Adrenal gland (tissue), 12 donors: ENCODE results near the gene SRGAP2C. TPM values are rescaled to one million over a fixed set of nuclear protein-coding genes. Genes with fewer than 3 reads are reported as not detected.
A peak's percentile ranks its signal among the peaks of the same experiment; 100 is the strongest.
"Not testable (repeated sequence)": the region's sequence is repeated elsewhere in the genome, so short reads cannot be mapped to it uniquely, and the experiment has no call there.

Source experiments
- DNase-seq, 7 donors: peaks; one replicate each; pipeline ENCODE4 v3.0.0-alpha.2; 2019 to 2020
- H3K27ac ChIP-seq, 5 donors: fragments of 200-600 bp; sonication (generic) in 4 of 5; 1 replicate in 3 of 5; 2 replicates in 2 of 5; pipeline versions ENCODE4 v1.5.1 to v1.8.0; 2016 to 2020; ENCODE audit warnings: mild to moderate bottlenecking in 1 of 5
- H3K27me3 ChIP-seq: fragments of 200-600 bp; 2 replicates; pipeline ENCODE4 v1.8.0; 2021
- H3K36me3 ChIP-seq, 2 donors: fragments of 200-600 bp; replicated peaks in 1 of 2; 1 replicate in 1 of 2; 2 replicates in 1 of 2; pipeline versions ENCODE4 v1.5.1 to v1.8.0; 2018 to 2022
- H3K4me1 ChIP-seq, 2 donors: fragments of 200-600 bp; replicated peaks in 1 of 2; 1 replicate in 1 of 2; 2 replicates in 1 of 2; pipeline versions ENCODE4 v1.5.1 to v1.8.0; 2018 to 2021
- H3K4me3 ChIP-seq, 4 donors: fragments of 200-600 bp; sonication (generic) in 3 of 4; one replicate each; pipeline ENCODE4 v1.5.1; 2016 to 2018
- H3K9me3 ChIP-seq, 3 donors: fragments of 200-600 bp; sonication (generic) in 1 of 3; replicated peaks in 1 of 3; 1 replicate in 2 of 3; 2 replicates in 1 of 3; pipeline versions ENCODE4 v1.5.1 to v1.8.0; 2016 to 2021
- WGBS, 4 donors: extraction: QIAGEN DNeasy Blood & Tissue Kit in 2 of 4; methylation state at CpG; one replicate each; pipeline versions ENCODE4 v1.1.5 to v1.1.7; 2013 to 2017; 5-methylcytosine and 5-hydroxymethylcytosine counted together
- intact Hi-C, 2 donors: fragments of 100-400 bp; cut with DNase I; formaldehyde crosslinking; loops; one replicate each; pipeline versions ENCODE4 v1.14.1 to v1.15.0; 2022 to 2023
- polyA plus RNA-seq, 3 donors: library from polyadenylated mRNA; stranded (reverse); fragments of 200-250 nt in 2 of 3; fragments of 350-450 nt in 1 of 3; fragmentation: Illumina TruSeq in 1 of 3; extraction: RNeasy Lipid Tissue Mini Kit (QIAGEN cat#74804) in 1 of 3; gene quantifications; one replicate each; pipeline ENCODE4 v1.2.3, GENCODE V29; 2013 to 2014
- total RNA-seq, 9 donors: library from RNA; depleted of rRNA in 4 of 9; stranded (reverse); fragments of >200 nt in 4 of 9; fragments of 120-200 nt in 1 of 9; fragmentation: NEBNext Ultra II Directional in 1 of 9; extraction: Animal tissue kit (Norgen Biotek cat#: 25700) in 1 of 9; gene quantifications; one replicate each; pipeline versions ENCODE4 v1.1.0 to v1.2.4, GENCODE V29; 2013 to 2023
- donor health status: healthy with polysubstance abuse.
- donor health status: Bipolar disorder and iron deficiency.
- donor health status: DM: yes; HTN: yes; CAD: no.
- donor health status: DM: no; HTN: no; CAD: no.
- donor health status: DM: no; HTN: no; CAD: no.
- donor health status: DM: yes; HTN: yes; CAD: no.

SRGAP2C gene
- total and polyA plus RNA-seq, 12 donors, result 4.1 to 66.2 (median 23.6) TPM

DNA sequence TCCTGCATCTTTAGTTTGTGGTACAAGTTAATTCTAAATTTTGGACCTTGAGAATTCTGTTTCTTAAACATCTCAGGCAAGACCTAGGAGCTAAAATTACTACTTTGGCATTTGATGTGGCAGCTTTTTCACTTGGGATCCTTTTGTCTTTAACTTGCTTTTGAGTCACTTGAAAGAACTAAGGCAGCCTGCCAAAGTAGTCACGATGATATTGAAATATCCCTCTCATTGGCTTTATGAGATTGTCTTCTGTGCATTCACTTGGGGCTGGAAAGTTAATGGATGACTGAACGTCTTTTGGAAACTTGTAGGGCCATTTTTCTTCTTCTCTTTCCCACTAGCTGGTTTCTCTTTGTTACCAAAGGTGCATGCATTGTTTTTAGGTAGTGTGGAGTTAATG is 90.7 kb downstream of the SRGAP2C start:
- intact Hi-C loops, H3K27me3 ChIP-seq, H3K36me3 ChIP-seq, H3K27ac ChIP-seq, H3K4me1 ChIP-seq, H3K4me3 ChIP-seq, H3K9me3 ChIP-seq: not testable (repeated sequence)
- DNase-seq, result peak in 2 of 7 donors; percentile 35 to 44
- WGBS, 4 donors, result 44 to 60% (median 46%) methylated on average over 2 of the region's 2 CpGs

DNA sequence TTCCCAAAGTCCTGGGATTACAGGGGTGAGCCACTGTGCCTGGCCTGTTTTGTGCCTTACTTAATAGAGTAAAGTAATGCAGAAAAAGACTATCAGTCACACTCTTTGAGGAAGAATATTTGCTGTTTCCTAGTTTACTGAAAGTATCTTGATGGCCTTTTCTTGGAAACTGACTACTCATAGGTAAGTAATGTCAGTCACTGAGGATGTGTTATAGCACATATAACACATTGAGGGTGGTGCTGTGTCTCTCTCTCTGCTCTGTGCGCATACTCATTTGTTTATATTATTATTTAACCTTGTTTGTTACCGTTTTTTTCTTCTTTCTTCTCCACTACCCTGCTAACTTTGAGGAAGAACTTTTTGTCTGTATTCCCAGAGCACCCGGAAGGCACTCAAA is 93.4 kb downstream of the SRGAP2C start:
- intact Hi-C loops, H3K4me3 ChIP-seq, H3K4me1 ChIP-seq, H3K27me3 ChIP-seq, DNase-seq, H3K27ac ChIP-seq, H3K36me3 ChIP-seq, H3K9me3 ChIP-seq: not testable (repeated sequence)
- 100% methylated on average over 1 of the region's 3 CpGs; no CpG with 5 or more reads in 3 of the 4 donors for WGBS, 4 donors

DNA sequence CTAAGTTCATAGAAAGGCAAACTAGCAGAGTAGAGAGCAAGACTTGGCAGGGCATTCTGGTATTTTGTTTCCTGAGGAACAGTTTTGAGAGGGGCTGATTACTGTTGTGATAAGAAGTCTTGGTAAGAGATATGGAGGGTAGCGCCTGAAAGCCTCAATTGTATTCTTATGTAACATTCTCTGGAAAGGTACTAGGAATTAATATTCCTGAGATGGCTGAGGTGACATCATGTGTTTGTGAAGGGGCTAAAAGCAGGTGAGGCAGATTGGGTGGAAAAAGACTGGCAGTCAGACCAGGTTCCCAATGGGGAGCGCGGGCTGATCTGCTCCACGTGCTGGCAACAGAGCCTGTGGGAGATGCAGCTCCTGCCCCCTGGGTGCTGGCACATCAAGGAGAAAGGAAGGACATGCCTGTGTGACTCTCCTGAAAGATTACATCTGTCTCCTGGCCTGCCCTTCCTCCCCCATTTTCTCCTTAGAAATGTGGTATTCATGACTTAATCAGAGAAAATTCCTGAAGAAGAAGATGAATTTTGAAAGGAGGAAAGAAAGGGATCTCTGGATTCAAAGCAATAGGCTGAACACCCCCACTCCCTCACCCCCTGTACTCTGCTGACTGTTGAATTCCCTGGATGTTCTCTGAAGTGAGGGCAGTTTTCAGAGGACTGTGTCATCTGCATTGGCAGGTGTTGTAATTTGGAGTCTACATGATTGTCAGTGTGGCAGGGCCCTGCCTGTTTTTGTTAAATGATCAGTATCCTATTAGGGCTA is 94.2 kb downstream of the SRGAP2C start:
- intact Hi-C loops, DNase-seq: not testable (repeated sequence)

DNA sequence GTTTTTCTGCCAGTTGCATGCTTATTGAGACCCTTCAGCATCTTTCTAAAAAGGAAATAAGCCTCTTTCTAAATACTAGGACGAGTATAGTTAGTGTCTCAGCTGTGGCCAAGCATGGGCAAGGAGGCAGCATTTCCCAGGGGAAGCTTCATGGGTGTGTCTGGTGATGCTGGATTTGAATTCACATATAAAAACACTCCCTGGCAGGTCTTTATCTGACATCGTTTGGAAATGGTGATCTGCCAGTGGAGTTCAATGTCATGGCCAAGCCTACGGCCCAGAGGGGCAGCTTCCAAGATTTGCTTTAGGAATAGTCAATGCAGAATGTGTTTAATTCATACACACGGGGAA is 94.7 kb downstream of the SRGAP2C start:
- H3K4me3 ChIP-seq, H3K36me3 ChIP-seq, H3K27ac ChIP-seq, intact Hi-C loops, DNase-seq, H3K9me3 ChIP-seq, H3K27me3 ChIP-seq, H3K4me1 ChIP-seq: not testable (repeated sequence)
- WGBS, 4 donors, result 50 to 71% (median 60%) methylated on average over 1 of the region's 4 CpGs

More for the DNA sequence above, 94.2 kb downstream of the SRGAP2C start:
- H3K9me3 ChIP-seq, H3K27me3 ChIP-seq, H3K27ac ChIP-seq, H3K4me1 ChIP-seq, H3K4me3 ChIP-seq, H3K36me3 ChIP-seq: not testable (repeated sequence)
- WGBS, 4 donors, result 67 to 92% (median 82%) methylated on average over 1 to 3 of the region's 4 CpGs; no CpG with 5 or more reads in 1 of the 4 donors

DNA sequence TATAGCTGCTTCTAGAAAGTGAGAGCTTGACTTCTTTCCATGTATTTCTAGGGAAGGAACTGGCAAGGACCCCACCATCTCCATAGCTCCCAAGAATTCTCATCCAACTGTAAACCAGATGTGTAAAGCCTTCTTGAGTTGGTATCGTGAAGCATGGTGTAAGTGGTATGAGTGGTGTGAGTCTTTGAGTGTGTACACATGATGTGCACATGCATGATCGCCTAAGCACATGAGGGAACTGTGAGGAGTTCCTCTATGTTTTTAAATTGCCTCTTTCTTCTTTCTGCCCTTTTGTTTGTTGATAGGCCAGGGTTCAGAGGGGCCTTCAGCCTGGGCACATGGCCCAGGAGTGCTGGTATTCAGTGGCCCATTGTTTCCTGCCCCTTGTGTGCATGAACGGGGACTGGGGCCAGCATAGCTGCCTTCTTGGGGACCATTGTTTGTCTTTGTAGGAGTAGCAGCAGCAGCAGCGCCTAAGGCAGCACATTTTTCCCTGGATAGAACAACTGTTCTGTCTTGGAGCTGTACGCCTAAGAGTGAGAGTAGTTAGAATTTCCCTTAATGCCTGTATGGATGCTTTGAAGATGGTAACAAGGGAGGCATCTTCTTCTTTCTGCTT is 96.0 kb downstream of the SRGAP2C start:
- intact Hi-C loops, H3K9me3 ChIP-seq, H3K36me3 ChIP-seq, H3K27ac ChIP-seq, H3K4me3 ChIP-seq, H3K27me3 ChIP-seq, DNase-seq, H3K4me1 ChIP-seq: not testable (repeated sequence)
- 90 to 100% (median 94%) methylated on average over 1 to 3 of the region's 5 CpGs for WGBS, 4 donors

DNA sequence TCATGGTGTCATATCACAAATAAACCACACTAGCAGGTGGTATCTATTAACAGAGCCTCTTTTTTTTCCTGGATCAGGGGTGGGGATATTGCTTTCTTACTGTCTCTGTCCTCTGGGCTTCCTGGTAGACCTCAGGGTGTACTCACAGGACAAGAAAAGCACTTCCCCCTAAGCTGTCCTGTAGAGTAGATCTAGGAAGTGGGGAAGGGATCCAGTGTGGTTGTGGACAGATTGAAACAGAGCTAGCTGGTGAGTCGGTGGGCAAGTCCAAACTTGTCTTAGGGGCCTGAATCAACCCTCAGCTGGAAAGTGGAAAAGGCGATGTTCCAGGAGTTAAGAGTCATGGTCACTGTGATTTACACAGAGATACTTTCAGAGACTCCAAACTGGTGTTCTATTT is 96.7 kb downstream of the SRGAP2C start:
- H3K27ac ChIP-seq, H3K27me3 ChIP-seq, H3K36me3 ChIP-seq, intact Hi-C loops, H3K9me3 ChIP-seq, DNase-seq, H3K4me1 ChIP-seq, H3K4me3 ChIP-seq: not testable (repeated sequence)
- no CpG with 5 or more reads among the region's 2 CpGs for WGBS, 4 donors

DNA sequence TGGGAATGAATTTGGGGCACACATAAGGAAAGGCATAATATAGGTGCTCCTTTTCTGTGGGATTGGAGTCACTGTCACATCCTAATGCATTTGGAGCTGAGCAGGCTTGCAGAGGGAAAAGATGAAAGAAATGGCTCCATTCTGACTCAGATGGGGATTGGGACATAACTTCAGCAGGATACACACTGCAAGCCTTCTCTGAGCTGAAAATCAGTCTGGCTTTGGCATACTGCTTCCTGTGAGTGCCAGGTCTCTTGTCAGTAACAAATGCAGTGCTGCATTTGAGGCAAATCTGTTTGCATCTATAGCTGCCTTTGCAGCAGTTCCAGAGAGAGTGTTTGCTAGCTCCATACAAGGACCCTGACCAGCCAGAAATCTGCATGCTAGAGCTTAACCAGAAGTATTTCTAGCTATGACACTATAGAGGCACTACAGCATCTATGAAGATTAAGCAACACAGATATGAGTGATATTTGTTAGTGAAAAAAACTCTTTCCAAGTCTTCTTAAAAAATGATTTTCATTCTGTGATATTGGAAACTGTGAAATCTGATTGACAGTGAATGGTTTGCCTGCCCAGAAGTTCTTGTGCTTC is 98.9 kb downstream of the SRGAP2C start:
- DNase-seq, result peak in 5 of 7 donors; percentile 14 to 44 (median 36)
- intact Hi-C loops, H3K9me3 ChIP-seq, H3K27me3 ChIP-seq, H3K27ac ChIP-seq, H3K36me3 ChIP-seq, H3K4me3 ChIP-seq, H3K4me1 ChIP-seq: not testable (repeated sequence)

DNA sequence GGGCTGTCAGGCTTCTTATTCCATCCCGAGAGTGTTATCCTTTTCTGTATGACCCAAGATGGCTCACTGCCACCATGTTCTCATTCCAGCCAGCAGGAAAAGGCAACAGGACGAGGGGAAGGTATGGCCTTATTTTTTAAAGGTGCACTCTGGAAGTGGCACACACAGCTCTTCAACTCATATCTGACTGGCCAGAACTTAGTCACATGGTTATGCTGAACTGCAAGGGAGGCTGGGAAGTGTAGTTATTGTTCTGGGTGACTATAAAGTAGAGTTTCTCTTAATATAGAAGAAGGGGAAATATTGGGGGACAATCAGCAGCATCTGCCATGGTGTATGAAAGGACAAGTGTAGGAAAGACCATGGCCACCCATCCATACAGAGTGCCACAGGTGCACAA is 107.8 kb downstream of the SRGAP2C start:
- DNase-seq, H3K27ac ChIP-seq, H3K4me3 ChIP-seq, intact Hi-C loops, H3K27me3 ChIP-seq, H3K9me3 ChIP-seq, H3K36me3 ChIP-seq, H3K4me1 ChIP-seq: not testable (repeated sequence)
- WGBS, 4 donors, result 89 to 100% (median 90%) methylated on average over 1 to 2 of the region's 2 CpGs; no CpG with 5 or more reads in 1 of the 4 donors

DNA sequence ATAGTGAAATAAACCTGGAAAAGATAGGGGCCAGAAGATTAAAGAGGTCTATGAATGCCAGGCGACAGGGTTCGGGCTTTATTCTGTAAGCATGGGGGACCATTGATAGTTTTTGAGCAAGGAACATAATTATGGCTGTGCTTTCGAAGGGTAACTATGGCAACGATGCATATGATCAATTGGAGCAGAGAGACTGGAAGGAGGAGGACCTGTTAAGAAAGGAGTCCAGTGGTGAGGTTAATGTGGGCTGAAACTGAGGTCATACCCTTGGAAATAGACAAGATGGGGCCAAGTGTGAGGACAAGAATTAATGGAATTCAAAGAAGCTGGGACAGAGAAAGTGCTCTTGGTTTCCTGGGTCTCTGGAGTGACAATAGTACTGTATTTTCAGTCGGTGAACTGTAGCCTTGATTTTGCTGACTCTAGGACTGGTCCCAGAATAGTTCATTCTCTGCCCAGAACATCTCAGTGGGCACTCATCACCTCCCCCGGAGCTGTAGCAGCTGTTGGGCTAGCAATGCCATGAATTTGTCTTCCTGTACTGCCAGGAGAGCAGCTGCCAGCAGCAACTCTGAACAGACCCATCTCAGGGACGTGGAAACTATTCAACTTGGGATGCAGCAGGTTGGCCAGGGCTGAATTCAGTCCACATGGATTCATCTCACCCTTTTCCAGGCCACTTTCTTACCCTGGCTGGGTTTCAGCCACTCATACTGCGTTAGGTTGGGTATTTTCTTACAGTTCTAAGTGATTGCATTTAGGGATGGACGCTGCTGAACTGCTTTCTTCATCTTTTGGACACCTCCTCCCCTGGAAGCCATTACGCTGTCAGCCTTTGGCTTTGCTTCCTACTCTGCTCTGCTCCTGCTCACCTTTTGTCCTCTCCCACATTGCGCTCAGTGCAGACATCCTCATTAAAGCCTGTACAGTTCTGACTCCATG is 108.8 kb downstream of the SRGAP2C start:
- intact Hi-C loops, DNase-seq, H3K27me3 ChIP-seq, H3K27ac ChIP-seq, H3K9me3 ChIP-seq, H3K36me3 ChIP-seq, H3K4me3 ChIP-seq, H3K4me1 ChIP-seq: not testable (repeated sequence)
- 0 to 46% (median 32%) methylated on average over 1 to 3 of the region's 11 CpGs for WGBS, 4 donors

DNA sequence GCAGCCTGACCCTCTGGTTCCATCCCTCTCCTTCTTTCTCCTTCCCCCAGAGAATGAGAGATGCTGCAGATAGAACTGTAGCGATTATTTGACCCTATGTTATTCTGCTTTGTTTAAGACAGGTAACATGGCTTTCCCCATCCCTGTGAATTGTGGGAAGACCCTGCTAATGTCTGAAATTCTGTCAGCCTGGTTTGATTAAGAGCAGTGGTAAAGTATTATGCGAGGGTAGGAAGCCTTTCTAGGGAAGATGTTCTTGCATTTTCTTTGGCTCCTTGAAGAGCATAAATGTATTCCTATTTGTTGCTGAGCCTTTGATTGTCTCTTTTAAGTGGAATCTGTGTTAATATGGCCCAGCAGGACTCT is 109.4 kb downstream of the SRGAP2C start:
- no CpG with 5 or more reads among the region's 2 CpGs for WGBS, 4 donors
- DNase-seq, intact Hi-C loops, H3K36me3 ChIP-seq, H3K27me3 ChIP-seq, H3K9me3 ChIP-seq, H3K4me3 ChIP-seq, H3K4me1 ChIP-seq, H3K27ac ChIP-seq: not testable (repeated sequence)
